GM23338 (cell line): ENCODE measurements around the gene DAD1.

Source experiments
- CREB1 ChIP-seq: fragments of 250-450 bp; sonication (Bioruptor Pico); IDR thresholded peaks from 2 replicates; pipeline ENCODE4 v1.5.0; 2020; ENCODE audit warnings: low read depth, mild to moderate bottlenecking, moderate library complexity
- EZH2 ChIP-seq: fragments of 200-600 bp; sonication (generic); IDR thresholded peaks from one replicate; pipeline ENCODE4 v1.8.0; 2017; ENCODE audit warnings: antibody characterized with exemption, mild to moderate bottlenecking, low read depth; ENCODE audit not compliant: unreplicated experiment
- EZH2phosphoT487 ChIP-seq: fragments of 200-600 bp; sonication (generic); IDR thresholded peaks from one replicate; pipeline ENCODE4 v1.8.1; 2018; ENCODE audit warnings: antibody characterized with exemption; ENCODE audit not compliant: unreplicated experiment
- JUNB ChIP-seq: IDR thresholded peaks from one replicate; pipeline ENCODE4 v1.6.1; 2016; ENCODE audit warnings: antibody characterized with exemption; ENCODE audit not compliant: unreplicated experiment
- POLR2AphosphoS5 ChIP-seq: IDR thresholded peaks from 2 replicates; pipeline ENCODE4 v1.6.1; 2016; ENCODE audit warnings: antibody characterized with exemption, low read depth
- ZNF331 ChIP-seq: fragments of 250-450 bp; sonication (Bioruptor Pico); IDR thresholded peaks from 2 replicates; pipeline ENCODE4 v1.5.0; 2020; ENCODE audit warnings: low read depth, mild to moderate bottlenecking, moderate library complexity
- TF ChIP-seq, protein P1 (sequence below), 2 experiments: fragments of 200-600 bp in 1 of 2; sonication (generic) in 1 of 2; conservative IDR thresholded peaks; 2 replicates each; pipeline versions ENCODE4 v1.5.1 to v1.6.1; 2016 to 2017; ENCODE audit warnings: antibody characterized with exemption in 2 of 2, low read depth in 2 of 2, mild to moderate bottlenecking in 2 of 2, moderate library complexity in 1 of 2
- TF ChIP-seq, protein P2 (sequence below): IDR thresholded peaks from one replicate; pipeline ENCODE4 v1.6.1; 2018; ENCODE audit warnings: antibody characterized with exemption; ENCODE audit not compliant: unreplicated experiment
- TF ChIP-seq, protein P3 (sequence below): IDR thresholded peaks from 2 replicates; pipeline ENCODE4 v1.6.1; 2016; ENCODE audit warnings: antibody characterized with exemption
- TF ChIP-seq, protein P4 (sequence below): fragments of 250-450 bp; sonication (Bioruptor Pico); IDR thresholded peaks from 2 replicates; pipeline ENCODE4 v1.5.0; 2020; ENCODE audit warnings: mild to moderate bottlenecking, moderate library complexity

DNA sequence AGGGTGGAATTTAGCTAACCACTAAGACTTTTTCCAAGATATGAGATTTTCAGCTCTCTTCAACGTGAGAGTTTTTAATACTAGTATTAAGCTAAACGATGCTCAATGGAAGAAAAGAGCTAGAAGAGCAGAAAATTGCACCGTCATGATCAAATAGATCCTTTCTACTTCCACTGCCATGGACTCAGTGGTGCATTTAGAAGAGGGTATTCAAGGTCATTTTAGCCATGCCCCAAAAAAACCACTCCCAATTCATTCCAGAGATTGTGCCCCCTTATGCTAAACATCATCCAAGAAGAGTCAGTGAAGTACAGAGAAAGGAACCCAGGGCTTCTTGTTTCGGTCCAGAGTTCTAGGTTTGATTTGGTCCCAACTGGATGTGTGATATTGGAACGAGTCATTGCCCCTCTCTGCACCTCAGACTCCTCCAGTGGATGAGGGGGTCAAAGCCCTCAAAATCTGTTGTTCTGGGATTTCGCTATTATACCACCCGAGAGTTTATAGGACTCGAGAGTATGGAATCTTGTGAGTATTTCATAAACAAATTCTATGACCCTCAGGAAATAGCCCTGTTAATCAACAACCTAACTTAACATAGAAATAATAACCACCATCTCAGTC lies 55.2 kb downstream of the DAD1 start:
- TF ChIP-seq, protein P1, sequence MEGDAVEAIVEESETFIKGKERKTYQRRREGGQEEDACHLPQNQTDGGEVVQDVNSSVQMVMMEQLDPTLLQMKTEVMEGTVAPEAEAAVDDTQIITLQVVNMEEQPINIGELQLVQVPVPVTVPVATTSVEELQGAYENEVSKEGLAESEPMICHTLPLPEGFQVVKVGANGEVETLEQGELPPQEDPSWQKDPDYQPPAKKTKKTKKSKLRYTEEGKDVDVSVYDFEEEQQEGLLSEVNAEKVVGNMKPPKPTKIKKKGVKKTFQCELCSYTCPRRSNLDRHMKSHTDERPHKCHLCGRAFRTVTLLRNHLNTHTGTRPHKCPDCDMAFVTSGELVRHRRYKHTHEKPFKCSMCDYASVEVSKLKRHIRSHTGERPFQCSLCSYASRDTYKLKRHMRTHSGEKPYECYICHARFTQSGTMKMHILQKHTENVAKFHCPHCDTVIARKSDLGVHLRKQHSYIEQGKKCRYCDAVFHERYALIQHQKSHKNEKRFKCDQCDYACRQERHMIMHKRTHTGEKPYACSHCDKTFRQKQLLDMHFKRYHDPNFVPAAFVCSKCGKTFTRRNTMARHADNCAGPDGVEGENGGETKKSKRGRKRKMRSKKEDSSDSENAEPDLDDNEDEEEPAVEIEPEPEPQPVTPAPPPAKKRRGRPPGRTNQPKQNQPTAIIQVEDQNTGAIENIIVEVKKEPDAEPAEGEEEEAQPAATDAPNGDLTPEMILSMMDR (conservative IDR thresholded peaks at IDR 0.05; ENCODE audit: low read depth in 2 of 2): no peak
- no peak for TF ChIP-seq EZH2phosphoT487
- TF ChIP-seq, protein P2, sequence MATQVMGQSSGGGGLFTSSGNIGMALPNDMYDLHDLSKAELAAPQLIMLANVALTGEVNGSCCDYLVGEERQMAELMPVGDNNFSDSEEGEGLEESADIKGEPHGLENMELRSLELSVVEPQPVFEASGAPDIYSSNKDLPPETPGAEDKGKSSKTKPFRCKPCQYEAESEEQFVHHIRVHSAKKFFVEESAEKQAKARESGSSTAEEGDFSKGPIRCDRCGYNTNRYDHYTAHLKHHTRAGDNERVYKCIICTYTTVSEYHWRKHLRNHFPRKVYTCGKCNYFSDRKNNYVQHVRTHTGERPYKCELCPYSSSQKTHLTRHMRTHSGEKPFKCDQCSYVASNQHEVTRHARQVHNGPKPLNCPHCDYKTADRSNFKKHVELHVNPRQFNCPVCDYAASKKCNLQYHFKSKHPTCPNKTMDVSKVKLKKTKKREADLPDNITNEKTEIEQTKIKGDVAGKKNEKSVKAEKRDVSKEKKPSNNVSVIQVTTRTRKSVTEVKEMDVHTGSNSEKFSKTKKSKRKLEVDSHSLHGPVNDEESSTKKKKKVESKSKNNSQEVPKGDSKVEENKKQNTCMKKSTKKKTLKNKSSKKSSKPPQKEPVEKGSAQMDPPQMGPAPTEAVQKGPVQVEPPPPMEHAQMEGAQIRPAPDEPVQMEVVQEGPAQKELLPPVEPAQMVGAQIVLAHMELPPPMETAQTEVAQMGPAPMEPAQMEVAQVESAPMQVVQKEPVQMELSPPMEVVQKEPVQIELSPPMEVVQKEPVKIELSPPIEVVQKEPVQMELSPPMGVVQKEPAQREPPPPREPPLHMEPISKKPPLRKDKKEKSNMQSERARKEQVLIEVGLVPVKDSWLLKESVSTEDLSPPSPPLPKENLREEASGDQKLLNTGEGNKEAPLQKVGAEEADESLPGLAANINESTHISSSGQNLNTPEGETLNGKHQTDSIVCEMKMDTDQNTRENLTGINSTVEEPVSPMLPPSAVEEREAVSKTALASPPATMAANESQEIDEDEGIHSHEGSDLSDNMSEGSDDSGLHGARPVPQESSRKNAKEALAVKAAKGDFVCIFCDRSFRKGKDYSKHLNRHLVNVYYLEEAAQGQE: no peak
- no peak for TF ChIP-seq CREB1 (CRISPR knock-in tag)
- no peak for TF ChIP-seq JUNB
- TF ChIP-seq EZH2: no peak
- TF ChIP-seq ZNF331 (CRISPR knock-in tag): no peak
- TF ChIP-seq POLR2AphosphoS5: no peak
- TF ChIP-seq, protein P3, sequence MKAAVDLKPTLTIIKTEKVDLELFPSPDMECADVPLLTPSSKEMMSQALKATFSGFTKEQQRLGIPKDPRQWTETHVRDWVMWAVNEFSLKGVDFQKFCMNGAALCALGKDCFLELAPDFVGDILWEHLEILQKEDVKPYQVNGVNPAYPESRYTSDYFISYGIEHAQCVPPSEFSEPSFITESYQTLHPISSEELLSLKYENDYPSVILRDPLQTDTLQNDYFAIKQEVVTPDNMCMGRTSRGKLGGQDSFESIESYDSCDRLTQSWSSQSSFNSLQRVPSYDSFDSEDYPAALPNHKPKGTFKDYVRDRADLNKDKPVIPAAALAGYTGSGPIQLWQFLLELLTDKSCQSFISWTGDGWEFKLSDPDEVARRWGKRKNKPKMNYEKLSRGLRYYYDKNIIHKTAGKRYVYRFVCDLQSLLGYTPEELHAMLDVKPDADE: no peak
- TF ChIP-seq, protein P4, sequence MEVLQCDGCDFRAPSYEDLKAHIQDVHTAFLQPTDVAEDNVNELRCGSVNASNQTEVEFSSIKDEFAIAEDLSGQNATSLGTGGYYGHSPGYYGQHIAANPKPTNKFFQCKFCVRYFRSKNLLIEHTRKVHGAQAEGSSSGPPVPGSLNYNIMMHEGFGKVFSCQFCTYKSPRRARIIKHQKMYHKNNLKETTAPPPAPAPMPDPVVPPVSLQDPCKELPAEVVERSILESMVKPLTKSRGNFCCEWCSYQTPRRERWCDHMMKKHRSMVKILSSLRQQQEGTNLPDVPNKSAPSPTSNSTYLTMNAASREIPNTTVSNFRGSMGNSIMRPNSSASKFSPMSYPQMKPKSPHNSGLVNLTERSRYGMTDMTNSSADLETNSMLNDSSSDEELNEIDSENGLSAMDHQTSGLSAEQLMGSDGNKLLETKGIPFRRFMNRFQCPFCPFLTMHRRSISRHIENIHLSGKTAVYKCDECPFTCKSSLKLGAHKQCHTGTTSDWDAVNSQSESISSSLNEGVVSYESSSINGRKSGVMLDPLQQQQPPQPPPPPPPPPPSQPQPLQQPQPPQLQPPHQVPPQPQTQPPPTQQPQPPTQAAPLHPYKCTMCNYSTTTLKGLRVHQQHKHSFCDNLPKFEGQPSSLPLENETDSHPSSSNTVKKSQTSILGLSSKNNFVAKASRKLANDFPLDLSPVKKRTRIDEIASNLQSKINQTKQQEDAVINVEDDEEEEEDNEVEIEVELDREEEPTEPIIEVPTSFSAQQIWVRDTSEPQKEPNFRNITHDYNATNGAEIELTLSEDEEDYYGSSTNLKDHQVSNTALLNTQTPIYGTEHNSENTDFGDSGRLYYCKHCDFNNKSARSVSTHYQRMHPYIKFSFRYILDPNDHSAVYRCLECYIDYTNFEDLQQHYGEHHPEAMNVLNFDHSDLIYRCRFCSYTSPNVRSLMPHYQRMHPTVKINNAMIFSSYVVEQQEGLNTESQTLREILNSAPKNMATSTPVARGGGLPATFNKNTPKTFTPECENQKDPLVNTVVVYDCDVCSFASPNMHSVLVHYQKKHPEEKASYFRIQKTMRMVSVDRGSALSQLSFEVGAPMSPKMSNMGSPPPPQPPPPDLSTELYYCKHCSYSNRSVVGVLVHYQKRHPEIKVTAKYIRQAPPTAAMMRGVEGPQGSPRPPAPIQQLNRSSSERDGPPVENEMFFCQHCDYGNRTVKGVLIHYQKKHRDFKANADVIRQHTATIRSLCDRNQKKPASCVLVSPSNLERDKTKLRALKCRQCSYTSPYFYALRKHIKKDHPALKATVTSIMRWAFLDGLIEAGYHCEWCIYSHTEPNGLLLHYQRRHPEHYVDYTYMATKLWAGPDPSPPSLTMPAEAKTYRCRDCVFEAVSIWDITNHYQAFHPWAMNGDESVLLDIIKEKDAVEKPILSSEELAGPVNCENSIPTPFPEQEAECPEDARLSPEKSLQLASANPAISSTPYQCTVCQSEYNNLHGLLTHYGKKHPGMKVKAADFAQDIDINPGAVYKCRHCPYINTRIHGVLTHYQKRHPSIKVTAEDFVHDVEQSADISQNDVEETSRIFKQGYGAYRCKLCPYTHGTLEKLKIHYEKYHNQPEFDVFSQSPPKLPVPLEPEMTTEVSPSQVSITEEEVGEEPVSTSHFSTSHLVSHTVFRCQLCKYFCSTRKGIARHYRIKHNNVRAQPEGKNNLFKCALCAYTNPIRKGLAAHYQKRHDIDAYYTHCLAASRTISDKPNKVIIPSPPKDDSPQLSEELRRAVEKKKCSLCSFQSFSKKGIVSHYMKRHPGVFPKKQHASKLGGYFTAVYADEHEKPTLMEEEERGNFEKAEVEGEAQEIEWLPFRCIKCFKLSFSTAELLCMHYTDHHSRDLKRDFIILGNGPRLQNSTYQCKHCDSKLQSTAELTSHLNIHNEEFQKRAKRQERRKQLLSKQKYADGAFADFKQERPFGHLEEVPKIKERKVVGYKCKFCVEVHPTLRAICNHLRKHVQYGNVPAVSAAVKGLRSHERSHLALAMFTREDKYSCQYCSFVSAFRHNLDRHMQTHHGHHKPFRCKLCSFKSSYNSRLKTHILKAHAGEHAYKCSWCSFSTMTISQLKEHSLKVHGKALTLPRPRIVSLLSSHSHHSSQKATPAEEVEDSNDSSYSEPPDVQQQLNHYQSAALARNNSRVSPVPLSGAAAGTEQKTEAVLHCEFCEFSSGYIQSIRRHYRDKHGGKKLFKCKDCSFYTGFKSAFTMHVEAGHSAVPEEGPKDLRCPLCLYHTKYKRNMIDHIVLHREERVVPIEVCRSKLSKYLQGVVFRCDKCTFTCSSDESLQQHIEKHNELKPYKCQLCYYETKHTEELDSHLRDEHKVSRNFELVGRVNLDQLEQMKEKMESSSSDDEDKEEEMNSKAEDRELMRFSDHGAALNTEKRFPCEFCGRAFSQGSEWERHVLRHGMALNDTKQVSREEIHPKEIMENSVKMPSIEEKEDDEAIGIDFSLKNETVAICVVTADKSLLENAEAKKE (CRISPR knock-in tag): no peak
